SK-N-DZ (cell line): Measurements from ENCODE around the gene FIGNL1.

Experiments
- DNase-seq: peaks from one replicate; pipeline ENCODE4 v3.0.0-alpha.2; 2015; ENCODE audit warnings: low spot score

FIGNL1 gene

GRCh38 chr7:50427518-50427917, 22.6 kb downstream of the FIGNL1 start:
- no peak for DNase-seq

- no peak for DNase-seq
Observed at GRCh38 chr7:50426280-50427045, 23.7 kb downstream of the FIGNL1 start.

- DNase-seq: no peak
Observed at GRCh38 chr7:50425318-50425717, 24.8 kb downstream of the FIGNL1 start.

GRCh38 chr7:50423860-50424259, 26.3 kb downstream of the FIGNL1 start:
- DNase-seq: no peak

GRCh38 chr7:50422858-50423257, 27.3 kb downstream of the FIGNL1 start:
- no peak for DNase-seq

- no peak for DNase-seq
Observed at GRCh38 chr7:50421043-50421442, 29.1 kb downstream of the FIGNL1 start.

- no peak for DNase-seq
Observed at GRCh38 chr7:50418526-50419290, 31.4 kb downstream of the FIGNL1 start.

GRCh38 chr7:50418086-50418515, 32.0 kb downstream of the FIGNL1 start:
- peak; percentile 78 for DNase-seq

GRCh38 chr7:50416527-50417182, 33.5 kb downstream of the FIGNL1 start:
- DNase-seq: no peak

GRCh38 chr7:50415844-50416364, 34.2 kb downstream of the FIGNL1 start:
- no peak for DNase-seq

- DNase-seq: no peak
Observed at GRCh38 chr7:50413561-50413960, 36.6 kb downstream of the FIGNL1 start.

- no peak for DNase-seq
Observed at GRCh38 chr7:50412973-50413372, 37.2 kb downstream of the FIGNL1 start.

GRCh38 chr7:50411332-50411731, 38.8 kb downstream of the FIGNL1 start:
- no peak for DNase-seq

- no peak for DNase-seq
Observed at GRCh38 chr7:50409856-50410745, 40.0 kb downstream of the FIGNL1 start.

GRCh38 chr7:50406935-50407334, 43.2 kb downstream of the FIGNL1 start:
- DNase-seq: no peak

- no peak for DNase-seq
Observed at GRCh38 chr7:50405221-50405620, 44.9 kb downstream of the FIGNL1 start.

- no peak for DNase-seq
Observed at GRCh38 chr7:50404392-50404791, 45.8 kb downstream of the FIGNL1 start.

GRCh38 chr7:50400114-50400513, 50.0 kb downstream of the FIGNL1 start:
- DNase-seq: no peak

- DNase-seq: no peak
Observed at GRCh38 chr7:50399635-50400034, 50.5 kb downstream of the FIGNL1 start.

- DNase-seq: no peak
Observed at GRCh38 chr7:50399206-50399605, 50.9 kb downstream of the FIGNL1 start.

GRCh38 chr7:50397971-50398324, 52.2 kb downstream of the FIGNL1 start:
- no peak for DNase-seq
